DOHH2 (cell line): ENCODE results near the gene MYO5A.

ENCODE experiments used
- H3F3A ChIP-seq: fragments of 200-600 bp; sonication (generic), shearing (Covaris generic); 2 replicates; pipeline ENCODE4 v1.6.0; 2016; ENCODE audit warnings: antibody characterized with exemption, mild to moderate bottlenecking; ENCODE audit not compliant: control insufficient read depth, insufficient read depth
- H3K27ac ChIP-seq: fragments of 200-600 bp; sonication (generic); 2 replicates; pipeline ENCODE4 v1.5.1; 2014; ENCODE audit warnings: low read depth, mild to moderate bottlenecking, low read length, moderate library complexity
- H3K27me3 ChIP-seq: fragments of 200-600 bp; sonication (generic); 2 replicates; pipeline ENCODE4 v1.6.1; 2014; ENCODE audit warnings: mild to moderate bottlenecking, low read length, mixed read lengths; ENCODE audit not compliant: control insufficient read depth
- H3K36me3 ChIP-seq: fragments of 200-600 bp; sonication (generic); 2 replicates; pipeline ENCODE4 v1.6.1; 2014; ENCODE audit warnings: mild to moderate bottlenecking, low read length, moderate library complexity, mixed read lengths; ENCODE audit not compliant: control insufficient read depth
- H3K4me1 ChIP-seq: fragments of 200-600 bp; sonication (generic); 2 replicates; pipeline ENCODE4 v1.6.1; 2014; ENCODE audit warnings: mild to moderate bottlenecking, low read length, mixed read lengths; ENCODE audit not compliant: control insufficient read depth
- H3K4me2 ChIP-seq: fragments of 200-600 bp; sonication (generic); 2 replicates; pipeline ENCODE4 v1.6.0; 2014; ENCODE audit warnings: mild to moderate bottlenecking, low read length, moderate library complexity
- H3K4me3 ChIP-seq: fragments of 200-600 bp; sonication (generic); 2 replicates; pipeline ENCODE4 v1.5.1; 2014; ENCODE audit warnings: mild to moderate bottlenecking, low read length, mixed read lengths
- H3K79me2 ChIP-seq: fragments of 200-600 bp; sonication (generic); 2 replicates; pipeline ENCODE4 v1.6.1; 2014; ENCODE audit warnings: mild to moderate bottlenecking, low read length, mixed read lengths; ENCODE audit not compliant: control insufficient read depth
- H3K9me2 ChIP-seq: fragments of 200-600 bp; sonication (generic); replicated peaks from 2 replicates; pipeline ENCODE4 v1.6.1; 2014; ENCODE audit warnings: mild to moderate bottlenecking, low read length, mixed read lengths; ENCODE audit not compliant: control insufficient read depth
- H3K9me3 ChIP-seq: fragments of 200-600 bp; sonication (generic); 2 replicates; pipeline ENCODE4 v1.6.1; 2014; ENCODE audit warnings: antibody characterized with exemption, low read length, mixed read lengths; ENCODE audit not compliant: control insufficient read depth, insufficient read depth
- H4K20me1 ChIP-seq: fragments of 200-600 bp; sonication (generic); 2 replicates; pipeline ENCODE4 v1.6.0; 2014; ENCODE audit warnings: low read depth, mild to moderate bottlenecking, antibody characterized with exemption, low read length, moderate library complexity; ENCODE audit not compliant: control insufficient read depth, insufficient read depth
- EZH2phosphoT487 ChIP-seq: fragments of 200-600 bp; sonication (generic); IDR thresholded peaks from 2 replicates; pipeline ENCODE4 v1.6.1; 2017; ENCODE audit warnings: borderline replicate concordance, mild to moderate bottlenecking, antibody characterized with exemption, low read length, moderate library complexity, mixed read lengths
- TF ChIP-seq, protein P1 (sequence below): fragments of 200-600 bp; sonication (generic); IDR thresholded peaks from one replicate; pipeline ENCODE4 v1.5.1; 2014; ENCODE audit warnings: antibody characterized with exemption, mild to moderate bottlenecking, low read depth, low read length; ENCODE audit not compliant: poor library complexity, severe bottlenecking

The MYO5A gene

DNA sequence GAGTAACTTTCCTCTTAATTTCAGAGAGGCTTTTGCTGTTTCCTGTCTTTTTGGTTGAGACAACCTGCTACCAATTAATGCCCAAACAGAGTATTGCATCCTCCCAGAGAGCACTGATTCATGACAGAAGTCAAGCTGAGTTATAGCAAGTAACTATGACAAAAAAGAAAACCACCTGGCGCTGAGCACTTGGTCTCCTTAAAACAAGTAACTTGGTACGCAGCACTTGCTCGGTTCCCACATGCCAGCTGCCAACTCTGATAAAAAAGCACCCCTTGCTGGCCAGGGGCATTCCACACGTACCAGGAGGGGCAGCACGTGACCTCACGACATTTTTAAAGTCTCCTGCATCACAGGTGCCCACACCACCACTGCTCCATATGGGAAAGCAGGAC lies 219.5 kb downstream of the MYO5A start:
- Histone ChIP-seq H3K4me2 (peak overlapping the region; percentile 54), H3K4me1 (peaks cover 23% of the 10 kb centered on the region)
- TF ChIP-seq, protein P1, sequence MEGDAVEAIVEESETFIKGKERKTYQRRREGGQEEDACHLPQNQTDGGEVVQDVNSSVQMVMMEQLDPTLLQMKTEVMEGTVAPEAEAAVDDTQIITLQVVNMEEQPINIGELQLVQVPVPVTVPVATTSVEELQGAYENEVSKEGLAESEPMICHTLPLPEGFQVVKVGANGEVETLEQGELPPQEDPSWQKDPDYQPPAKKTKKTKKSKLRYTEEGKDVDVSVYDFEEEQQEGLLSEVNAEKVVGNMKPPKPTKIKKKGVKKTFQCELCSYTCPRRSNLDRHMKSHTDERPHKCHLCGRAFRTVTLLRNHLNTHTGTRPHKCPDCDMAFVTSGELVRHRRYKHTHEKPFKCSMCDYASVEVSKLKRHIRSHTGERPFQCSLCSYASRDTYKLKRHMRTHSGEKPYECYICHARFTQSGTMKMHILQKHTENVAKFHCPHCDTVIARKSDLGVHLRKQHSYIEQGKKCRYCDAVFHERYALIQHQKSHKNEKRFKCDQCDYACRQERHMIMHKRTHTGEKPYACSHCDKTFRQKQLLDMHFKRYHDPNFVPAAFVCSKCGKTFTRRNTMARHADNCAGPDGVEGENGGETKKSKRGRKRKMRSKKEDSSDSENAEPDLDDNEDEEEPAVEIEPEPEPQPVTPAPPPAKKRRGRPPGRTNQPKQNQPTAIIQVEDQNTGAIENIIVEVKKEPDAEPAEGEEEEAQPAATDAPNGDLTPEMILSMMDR, result no peak
- no peak for TF ChIP-seq EZH2phosphoT487

DNA sequence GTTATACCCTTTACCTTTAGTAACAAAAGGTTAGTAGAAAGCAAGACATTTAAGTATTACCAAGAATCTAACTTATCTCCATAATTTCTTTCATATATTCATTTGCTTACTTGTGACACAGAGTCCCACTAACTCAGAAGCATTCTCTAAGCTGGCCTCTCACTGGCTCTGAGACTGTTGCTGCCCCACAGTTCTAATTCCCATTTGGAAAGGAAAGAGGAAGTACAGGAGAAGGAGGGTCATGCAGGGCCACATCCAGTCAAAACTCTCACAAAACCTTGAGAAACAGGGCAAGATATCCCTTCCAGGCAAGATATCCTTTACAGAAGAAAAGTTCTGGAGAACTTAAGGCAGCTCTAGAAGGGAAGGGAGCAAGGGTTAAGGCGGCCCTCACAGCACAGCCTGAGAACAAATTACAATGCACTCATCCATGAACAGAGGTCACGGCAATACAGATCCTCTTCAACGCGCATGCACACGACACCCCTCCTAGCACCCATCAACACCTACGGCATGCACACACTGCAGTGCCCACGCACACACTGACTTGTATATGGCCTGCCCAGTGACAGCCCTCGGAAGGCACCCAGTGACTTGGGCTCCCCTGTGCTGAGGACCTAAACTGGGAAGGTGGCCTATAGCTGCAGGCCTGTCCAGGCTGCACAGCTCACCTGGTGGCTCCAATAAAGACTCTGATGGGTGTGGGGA lies 220.1 kb downstream of the MYO5A start:
- Histone ChIP-seq H3F3A (peaks cover 2% of the 10 kb centered on the region; the same call in 1 of the 2 replicates), H3K27me3 (no peaks in the 10 kb centered on the region), H3K9me3 (no peaks in the 10 kb centered on the region), H3K79me2 (no peaks in the 10 kb centered on the region), H3K36me3 (peaks cover 7% of the 10 kb centered on the region; the same call in 1 of the 2 replicates), H3K4me1 (peaks cover 23% of the 10 kb centered on the region), H3K4me3 (peak overlapping the region; percentile 43), H3K27ac (peak overlapping the region; percentile 28; the same call in 1 of the 2 replicates), H3K4me2 (peak overlapping the region; percentile 54), H4K20me1 (no peaks in the 10 kb centered on the region), H3K9me2 (no peaks in the 10 kb centered on the region)
- TF ChIP-seq EZH2phosphoT487, result no peak
- TF ChIP-seq, protein P1, result no peak

More for the DNA sequence above, 219.5 kb downstream of the MYO5A start:
- Histone ChIP-seq H3K27ac (peak overlapping the region; percentile 28; the same call in 1 of the 2 replicates), H3F3A (peaks cover 2% of the 10 kb centered on the region; the same call in 1 of the 2 replicates), H3K9me3 (no peaks in the 10 kb centered on the region), H3K9me2 (no peaks in the 10 kb centered on the region), H3K27me3 (no peaks in the 10 kb centered on the region), H4K20me1 (no peaks in the 10 kb centered on the region), H3K36me3 (peaks cover 7% of the 10 kb centered on the region; the same call in 1 of the 2 replicates), H3K79me2 (no peaks in the 10 kb centered on the region), H3K4me3 (peak overlapping the region; percentile 43)

DNA sequence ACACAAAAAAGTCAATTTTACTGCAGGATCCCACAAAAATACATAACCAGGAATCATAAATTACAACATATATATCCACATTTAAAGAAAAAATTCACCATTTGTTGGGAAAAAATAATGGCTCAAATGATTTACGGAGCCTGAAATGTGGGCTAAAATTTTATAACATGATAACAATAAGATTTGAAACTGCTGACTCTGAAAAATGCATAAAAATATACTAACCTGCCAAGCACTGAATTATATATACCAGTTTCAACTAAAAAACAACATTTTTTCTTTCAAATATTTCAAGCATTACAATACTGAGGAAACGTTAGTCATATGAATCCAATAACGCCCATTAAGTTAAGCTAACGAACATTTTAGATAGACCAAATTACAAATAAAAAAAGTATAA lies 220.8 kb downstream of the MYO5A start:
- TF ChIP-seq EZH2phosphoT487, result no peak
- TF ChIP-seq, protein P1, result no peak
- Histone ChIP-seq H3K27ac (no peak overlapping the region), H4K20me1 (no peaks in the 10 kb centered on the region), H3K4me3 (no peak overlapping the region), H3K4me1 (peaks cover 23% of the 10 kb centered on the region), H3K9me2 (no peaks in the 10 kb centered on the region), H3K9me3 (no peaks in the 10 kb centered on the region), H3F3A (peaks cover 2% of the 10 kb centered on the region; the same call in 1 of the 2 replicates), H3K36me3 (peaks cover 1% of the 10 kb centered on the region; the same call in 1 of the 2 replicates), H3K4me2 (peak overlapping the region; percentile 54; the same call in 1 of the 2 replicates), H3K79me2 (no peaks in the 10 kb centered on the region), H3K27me3 (no peaks in the 10 kb centered on the region)
